IPS-15b (cell line): ENCODE results near the gene MAPRE2.

Experiments used
- H3K27me3 ChIP-seq: one replicate; pipeline ENCODE4 v1.6.1; 2013; ENCODE audit warnings: low read length; ENCODE audit not compliant: control insufficient read depth, insufficient read depth
- H3K36me3 ChIP-seq: one replicate; pipeline ENCODE4 v1.6.1; 2013; ENCODE audit warnings: low read length; ENCODE audit not compliant: control insufficient read depth, insufficient read depth
- H3K4me1 ChIP-seq: one replicate; pipeline ENCODE4 v1.6.1; 2013; ENCODE audit warnings: mild to moderate bottlenecking, low read length; ENCODE audit not compliant: control insufficient read depth, insufficient read depth
- H3K4me3 ChIP-seq: one replicate; pipeline ENCODE4 v1.5.1; 2013; ENCODE audit warnings: low read depth, low read length
- H3K9ac ChIP-seq: one replicate; pipeline ENCODE4 v1.6.1; 2013; ENCODE audit warnings: low read depth, mild to moderate bottlenecking, low read length
- H3K9me3 ChIP-seq: one replicate; pipeline ENCODE4 v1.6.1; 2013; ENCODE audit warnings: mild to moderate bottlenecking, low read length; ENCODE audit not compliant: control insufficient read depth, insufficient read depth

MAPRE2 gene

DNA sequence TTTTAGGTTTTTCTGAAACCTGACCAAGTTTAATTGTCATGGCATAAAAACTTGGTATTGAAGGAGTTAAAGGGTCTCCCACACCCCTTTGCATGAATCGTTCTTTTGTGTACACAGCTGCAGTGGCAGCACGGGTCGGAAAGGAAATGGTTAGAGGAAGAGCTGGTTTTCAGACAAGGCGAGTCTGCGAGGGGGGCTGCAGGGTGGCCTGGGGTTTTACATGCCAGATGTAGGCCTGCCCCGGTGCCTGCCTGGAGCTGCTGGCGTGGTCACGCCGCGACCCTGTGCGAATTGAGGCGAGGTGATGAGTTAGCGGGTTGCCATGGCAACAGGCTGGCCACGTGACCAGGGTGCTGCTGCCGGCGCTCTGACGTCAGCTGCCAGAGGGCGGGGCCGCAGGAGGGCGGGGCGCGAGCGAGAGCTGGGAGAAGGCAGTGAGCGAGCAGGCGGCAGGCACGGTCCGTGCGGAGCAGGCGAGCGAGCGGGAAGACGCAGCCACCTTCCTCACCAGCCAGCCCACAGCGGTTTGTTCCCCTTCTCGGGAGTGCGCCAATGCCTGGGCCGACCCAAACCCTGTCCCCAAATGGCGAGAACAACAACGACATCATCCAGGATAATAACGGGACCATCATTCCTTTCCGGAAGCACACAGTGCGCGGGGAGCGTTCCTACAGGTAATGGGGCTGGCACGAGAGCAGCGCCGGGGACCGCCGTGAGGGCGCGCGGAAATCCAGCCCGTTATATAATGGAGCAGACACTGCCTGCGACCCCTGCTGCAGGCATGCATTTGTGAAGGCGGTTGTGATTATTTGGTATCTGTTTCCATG lies at the start of gene MAPRE2:
Gene MAPRE2, plus strand, starts transcription at position 426 of the 827 bp plus-strand sequence. Its CDS starts 127 bp downstream, at position 553.
- peak within 1 kb of the TSS; percentile 68 for H3K9ac ChIP-seq
- peaks cover 3% of the 10 kb centered on the region for H3K4me1 ChIP-seq
- peak within 1 kb of the TSS; percentile 99 for H3K4me3 ChIP-seq
- no peaks in the 10 kb centered on the region for H3K36me3 ChIP-seq
- no peaks in the 10 kb centered on the region for H3K9me3 ChIP-seq
- H3K27me3 ChIP-seq = no peaks in the 10 kb centered on the region

DNA sequence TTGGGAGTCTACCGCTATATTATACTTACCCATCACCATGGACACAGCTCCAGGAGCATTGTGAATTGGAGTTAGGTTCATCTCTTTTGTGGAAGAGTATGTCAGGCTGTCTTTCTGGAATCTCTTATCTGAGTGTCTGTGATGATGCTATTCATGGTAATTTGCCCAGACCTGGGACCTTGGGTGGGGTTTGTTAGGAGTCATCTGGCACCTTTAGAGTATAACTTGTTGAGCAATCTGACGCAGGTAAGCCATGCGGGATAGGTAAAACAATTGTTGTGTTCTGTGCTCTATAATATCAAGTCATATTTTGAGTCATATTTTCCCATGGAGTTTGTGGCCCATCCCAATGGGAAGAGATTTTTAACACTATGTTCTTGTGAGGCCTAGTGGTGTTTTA lies 49.7 kb upstream of the MAPRE2 start:
- Histone ChIP-seq H3K36me3 (no peaks in the 10 kb centered on the region), H3K9ac (no peak overlapping the region), H3K4me3 (no peak overlapping the region)

DNA sequence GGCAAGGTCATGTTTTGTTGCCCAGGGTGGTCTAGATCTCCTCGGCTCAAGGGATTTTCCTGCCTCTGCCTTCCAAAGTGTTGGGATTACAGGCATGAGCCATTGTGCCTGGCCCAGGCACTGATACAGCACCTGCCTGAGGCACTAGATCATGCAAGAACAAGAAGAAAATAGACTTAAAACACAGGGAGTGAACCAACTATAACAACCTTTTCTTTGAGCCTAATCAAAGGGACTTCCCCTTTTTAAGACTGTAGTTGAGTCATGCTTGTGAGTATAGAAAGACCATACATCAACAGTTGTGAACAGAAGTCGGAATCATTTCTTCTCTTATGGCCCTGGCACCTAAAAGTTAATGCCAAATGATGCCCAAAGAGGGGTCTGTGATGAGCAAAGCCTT lies 47.9 kb upstream of the MAPRE2 start:
- Histone ChIP-seq H3K36me3 (no peaks in the 10 kb centered on the region), H3K27me3 (no peaks in the 10 kb centered on the region), H3K9ac (no peak overlapping the region), H3K4me3 (no peak overlapping the region), H3K4me1 (no peaks in the 10 kb centered on the region), H3K9me3 (no peaks in the 10 kb centered on the region)

More for the DNA sequence above, 49.7 kb upstream of the MAPRE2 start:
- Histone ChIP-seq H3K4me1 (no peaks in the 10 kb centered on the region), H3K27me3 (no peaks in the 10 kb centered on the region), H3K9me3 (no peaks in the 10 kb centered on the region)

DNA sequence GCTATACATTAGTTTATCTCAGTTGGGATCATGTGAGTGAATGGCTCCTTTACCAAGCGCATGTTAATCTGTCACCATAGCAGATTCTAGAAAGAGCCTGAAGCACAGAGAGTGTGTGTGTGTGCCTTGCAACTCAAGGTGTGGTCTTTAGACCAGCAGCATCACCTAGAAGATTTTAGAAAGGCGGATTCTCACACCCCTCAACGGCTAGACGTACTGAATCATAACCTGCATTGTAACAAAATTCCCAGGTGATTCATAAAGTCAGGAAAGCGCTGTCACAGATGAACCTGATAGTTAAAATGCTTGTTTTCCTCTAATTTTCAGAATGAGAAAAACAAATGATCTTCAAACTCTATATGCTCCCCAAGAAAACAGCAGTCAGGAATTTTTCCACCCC lies 45.5 kb upstream of the MAPRE2 start:
- no peaks in the 10 kb centered on the region for H3K27me3 ChIP-seq

DNA sequence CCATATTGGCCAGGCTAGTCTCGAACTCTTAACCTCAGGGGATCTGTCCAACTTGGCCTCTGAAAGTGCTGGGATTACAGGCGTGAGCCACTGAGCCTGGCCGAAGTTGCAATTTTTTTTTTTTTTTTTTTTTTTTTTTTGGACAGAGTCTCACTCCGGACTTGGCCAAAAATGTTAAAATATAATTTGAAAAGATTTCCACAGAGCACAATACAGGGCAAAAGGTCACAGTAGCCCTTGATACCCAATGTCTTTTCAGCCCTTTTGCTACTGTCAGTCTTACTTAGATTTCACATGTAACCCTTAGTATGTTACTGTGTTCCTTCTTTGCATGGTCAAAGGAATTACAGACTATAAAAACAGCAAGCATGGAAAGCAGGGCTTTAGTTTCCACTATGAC lies 42.6 kb upstream of the MAPRE2 start:
- Histone ChIP-seq H3K4me3 (no peak overlapping the region), H3K27me3 (no peaks in the 10 kb centered on the region), H3K36me3 (no peaks in the 10 kb centered on the region), H3K9ac (no peak overlapping the region), H3K4me1 (no peaks in the 10 kb centered on the region), H3K9me3 (no peaks in the 10 kb centered on the region)

More for the DNA sequence above, 45.5 kb upstream of the MAPRE2 start:
- Histone ChIP-seq H3K4me3 (no peak overlapping the region), H3K4me1 (no peaks in the 10 kb centered on the region), H3K9ac (no peak overlapping the region), H3K36me3 (no peaks in the 10 kb centered on the region), H3K9me3 (no peaks in the 10 kb centered on the region)

DNA sequence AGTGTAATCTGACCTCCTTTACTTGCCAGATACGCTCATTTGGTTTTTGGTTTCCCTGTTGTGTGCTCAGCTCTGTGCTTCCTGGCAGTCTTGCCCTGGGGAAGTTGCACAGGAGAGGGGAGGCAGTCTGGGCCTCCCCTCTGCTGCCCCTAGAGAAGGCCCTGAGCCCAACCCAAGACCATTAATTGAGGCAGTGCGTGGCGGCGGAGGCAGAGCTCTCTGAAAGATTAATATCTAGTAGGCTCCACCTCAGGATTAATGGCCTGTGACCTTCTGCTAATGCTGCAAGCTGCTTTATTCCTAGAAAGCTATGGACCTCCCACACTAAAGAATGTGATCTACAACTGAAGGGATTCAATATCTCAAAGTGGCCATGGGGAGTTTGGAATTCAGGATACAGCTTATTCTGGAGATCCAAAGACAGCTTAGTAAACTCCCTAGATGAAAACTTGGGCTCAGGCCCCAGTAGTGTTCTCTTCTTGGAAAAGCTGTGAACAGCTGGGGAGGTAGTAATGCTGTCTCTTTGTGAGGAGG lies 41.4 kb upstream of the MAPRE2 start:
- no peaks in the 10 kb centered on the region for H3K27me3 ChIP-seq
- no peak overlapping the region for H3K4me3 ChIP-seq
- no peaks in the 10 kb centered on the region for H3K4me1 ChIP-seq
- H3K9ac ChIP-seq = no peak overlapping the region
- no peaks in the 10 kb centered on the region for H3K36me3 ChIP-seq
- H3K9me3 ChIP-seq = no peaks in the 10 kb centered on the region

DNA sequence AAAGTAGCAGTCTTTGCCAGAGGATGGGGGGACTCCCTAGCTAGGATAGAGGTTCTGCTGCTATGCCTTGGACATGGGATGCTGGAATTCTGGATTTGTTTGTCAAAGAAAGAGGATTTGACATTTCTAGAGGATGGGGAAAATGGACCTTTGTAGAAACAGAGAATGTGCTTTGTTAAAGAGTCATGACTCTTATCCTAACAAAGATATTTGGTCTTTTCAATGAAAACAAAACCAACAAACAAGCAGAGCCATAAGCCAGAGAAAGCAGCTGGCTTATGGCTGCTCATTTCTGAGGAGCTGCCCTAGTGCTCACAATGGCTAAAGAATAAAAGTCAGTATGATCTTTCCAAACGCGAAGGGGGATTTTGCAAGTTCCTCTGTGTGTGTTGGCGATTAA lies 40.8 kb upstream of the MAPRE2 start:
- H3K36me3 ChIP-seq = no peaks in the 10 kb centered on the region
- no peak overlapping the region for H3K9ac ChIP-seq
- no peaks in the 10 kb centered on the region for H3K9me3 ChIP-seq
- no peaks in the 10 kb centered on the region for H3K4me1 ChIP-seq
- H3K27me3 ChIP-seq = no peaks in the 10 kb centered on the region
- H3K4me3 ChIP-seq = no peak overlapping the region

DNA sequence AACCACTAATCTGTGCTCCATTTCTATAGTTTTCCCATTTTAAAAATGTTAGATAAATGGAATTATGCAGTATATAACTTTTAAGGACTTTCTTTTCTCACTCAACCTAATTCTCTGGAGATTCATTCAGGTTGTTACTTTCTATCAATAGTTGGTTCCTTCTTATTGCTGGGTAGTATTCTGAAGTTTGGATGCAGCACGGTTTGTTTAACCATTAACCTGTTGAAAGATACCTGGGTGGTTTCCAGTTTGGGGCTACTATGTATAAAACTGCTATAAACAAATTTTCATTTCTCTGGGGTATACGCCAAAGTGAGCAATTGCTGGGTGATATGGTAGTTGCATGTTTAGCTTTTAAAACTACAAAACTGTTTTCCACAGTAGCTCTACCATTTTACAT lies 39.1 kb upstream of the MAPRE2 start:
- Histone ChIP-seq H3K4me1 (no peaks in the 10 kb centered on the region), H3K27me3 (no peaks in the 10 kb centered on the region), H3K9me3 (no peaks in the 10 kb centered on the region), H3K36me3 (no peaks in the 10 kb centered on the region), H3K9ac (no peak overlapping the region), H3K4me3 (no peak overlapping the region)

DNA sequence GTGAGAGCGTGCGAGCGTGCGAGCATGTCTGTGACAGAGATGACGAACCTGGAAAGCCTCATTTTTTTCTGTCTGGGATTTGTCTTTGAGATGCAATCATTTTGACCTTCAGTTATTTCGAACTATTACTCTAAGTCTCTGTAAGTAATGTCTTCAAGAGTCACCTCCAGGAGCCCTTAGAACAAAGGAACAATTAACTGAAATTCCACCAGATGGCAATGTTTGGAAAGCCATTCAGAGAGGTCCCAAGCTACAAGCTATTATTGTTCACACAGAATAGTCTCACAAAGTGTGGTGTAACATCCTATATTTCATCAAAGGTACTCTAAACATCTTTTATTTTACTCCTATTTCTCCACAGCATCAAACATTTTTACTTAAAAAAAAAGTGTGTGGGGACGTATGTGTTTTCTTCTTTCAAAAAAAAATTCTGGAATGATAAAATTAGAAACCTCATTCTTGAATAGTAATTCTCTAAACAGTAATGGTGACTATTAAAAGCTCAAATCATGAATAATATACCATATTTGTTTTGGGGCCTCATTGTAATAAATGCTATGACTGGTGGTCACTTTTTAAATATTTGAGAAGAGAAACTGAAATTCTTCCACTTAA lies 35.1 kb upstream of the MAPRE2 start:
- Histone ChIP-seq H3K9ac (no peak overlapping the region), H3K36me3 (no peaks in the 10 kb centered on the region), H3K4me1 (no peaks in the 10 kb centered on the region), H3K4me3 (no peak overlapping the region), H3K9me3 (no peaks in the 10 kb centered on the region), H3K27me3 (no peaks in the 10 kb centered on the region)

DNA sequence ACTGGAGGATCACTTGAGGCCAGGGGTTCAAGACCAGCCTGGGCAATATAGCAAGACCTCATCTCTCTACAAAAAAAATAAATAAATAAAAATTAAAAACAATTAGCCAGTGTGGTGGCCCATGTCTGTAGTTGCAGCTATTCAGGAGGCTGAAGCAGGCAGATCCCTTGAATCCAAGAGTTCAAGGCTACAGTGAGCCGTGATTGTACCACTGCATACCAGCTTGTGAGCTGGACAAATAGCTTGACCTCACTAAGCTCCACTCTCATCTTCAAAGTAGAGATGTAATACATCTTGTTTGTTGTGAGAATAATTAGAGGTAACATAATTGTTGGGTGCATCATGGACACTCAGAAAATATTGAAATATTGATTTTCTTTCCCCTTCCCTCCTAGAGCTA lies 31.1 kb upstream of the MAPRE2 start:
- no peaks in the 10 kb centered on the region for H3K36me3 ChIP-seq
- no peak overlapping the region for H3K9ac ChIP-seq
- no peaks in the 10 kb centered on the region for H3K27me3 ChIP-seq
- no peaks in the 10 kb centered on the region for H3K9me3 ChIP-seq
- H3K4me3 ChIP-seq = no peak overlapping the region
- no peaks in the 10 kb centered on the region for H3K4me1 ChIP-seq

DNA sequence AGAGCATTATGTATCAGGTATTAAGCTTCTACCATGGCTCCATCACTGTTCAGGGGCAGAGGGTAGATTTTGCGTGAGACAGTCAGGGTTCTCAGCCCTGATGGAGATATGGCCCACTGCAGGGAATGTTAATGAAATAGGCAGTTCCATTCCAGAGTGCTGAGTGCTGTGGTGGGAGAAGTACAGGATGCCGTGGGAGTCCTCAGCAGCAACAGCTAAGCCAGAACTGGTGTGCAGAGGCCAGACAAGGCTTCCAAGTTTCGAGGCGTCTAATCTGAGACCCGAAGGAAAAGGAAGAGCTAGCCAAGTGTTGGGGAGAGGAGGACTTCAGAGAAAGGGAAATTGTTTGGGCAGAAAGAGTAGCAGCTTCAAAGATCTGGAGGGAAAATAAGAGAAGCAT lies 30.2 kb upstream of the MAPRE2 start:
- Histone ChIP-seq H3K9me3 (no peaks in the 10 kb centered on the region), H3K4me3 (no peak overlapping the region), H3K4me1 (no peaks in the 10 kb centered on the region), H3K36me3 (no peaks in the 10 kb centered on the region), H3K27me3 (no peaks in the 10 kb centered on the region), H3K9ac (no peak overlapping the region)

DNA sequence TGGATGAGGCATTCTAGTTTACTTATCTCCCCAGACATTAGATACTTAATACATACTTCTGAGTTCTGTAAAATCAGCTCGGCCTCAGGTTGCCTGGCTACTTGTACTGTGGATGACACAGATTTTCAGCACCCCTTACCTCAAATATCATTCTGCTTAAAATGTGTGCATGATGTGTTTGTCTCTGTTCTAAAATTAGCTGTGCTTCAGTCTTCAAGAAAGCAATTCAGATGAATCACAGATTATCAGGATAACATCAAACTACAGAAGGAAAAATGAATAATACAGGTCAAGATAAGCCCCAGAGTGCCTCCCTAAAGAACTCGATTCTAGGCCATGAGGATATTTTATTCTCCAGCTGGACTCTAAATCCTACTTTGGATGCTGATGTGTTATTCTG lies 21.3 kb upstream of the MAPRE2 start:
- Histone ChIP-seq H3K27me3 (no peaks in the 10 kb centered on the region), H3K9me3 (no peaks in the 10 kb centered on the region), H3K4me3 (no peak overlapping the region), H3K4me1 (no peaks in the 10 kb centered on the region), H3K9ac (no peak overlapping the region), H3K36me3 (no peaks in the 10 kb centered on the region)
